ENCODE measurements around the gene BBIP1.

- TF ChIP-seq CTCF (IDR thresholded peaks at IDR 0.05; ENCODE audit: low read length), result no peak
- no peak for TF ChIP-seq EZH2 (IDR thresholded peaks at IDR 0.05; ENCODE audit: borderline replicate concordance, low read length)
Observed at GRCh38 chr10:110912374-110912773, 6.6 kb downstream of the BBIP1 start.

Data from OCI-LY1 (cell line).